ENCODE measurements around the gene ENTREP3.

- no peak for TF ChIP-seq POLR2AphosphoS5 (IDR thresholded peaks at IDR 0.05)
- no peak for TF ChIP-seq CTCF (IDR thresholded peaks at IDR 0.05)
Observed at GRCh38 chr1:155285631-155286044, 30.4 kb upstream of the ENTREP3 start.
